Activated CD4-positive, alpha-beta T cell treated with anti-CD3 and anti-CD28 coated beads, Interleukin-2, amount 10 ng/mL, durations not matched to agents 7 days and 5 days (primary cell): ENCODE results near the gene TMC3. TPM values are rescaled to one million over a fixed set of nuclear protein-coding genes. Genes with fewer than 3 reads are reported as not detected.

ENCODE experiments used
- CTCF ChIA-PET: fragments of 350-600 bp; sonication (Branson Sonifier 250); formaldehyde crosslinking; loops from one replicate; lab custom pipeline; 2021; ENCODE audit warnings: antibody characterized with exemption; lab: Charles Lee
- POLR2A ChIA-PET: fragments of 350-600 bp; sonication (Branson Sonifier 250); formaldehyde crosslinking; loops from one replicate; lab custom pipeline; 2021; ENCODE audit warnings: antibody characterized with exemption; lab: Charles Lee
- DNase-seq: peaks from one replicate; pipeline ENCODE4 v3.0.0-alpha.2; 2020
- H3K27ac Mint-ChIP-seq: one replicate; pipeline ENCODE4 v1.8.0; 2021; ENCODE audit warnings: mild to moderate bottlenecking, moderate library complexity, mixed read lengths
- H3K27me3 Mint-ChIP-seq: one replicate; pipeline ENCODE4 v1.8.0; 2021; ENCODE audit warnings: mixed read lengths
- H3K36me3 Mint-ChIP-seq: one replicate; pipeline ENCODE4 v1.8.0; 2021; ENCODE audit warnings: low read depth, mixed read lengths
- H3K4me1 Mint-ChIP-seq: one replicate; pipeline ENCODE4 v1.8.0; 2021; ENCODE audit warnings: mixed read lengths
- H3K4me3 Mint-ChIP-seq: one replicate; pipeline ENCODE4 v1.8.0; 2021; ENCODE audit warnings: mild to moderate bottlenecking, moderate library complexity, mixed read lengths
- H3K9me3 Mint-ChIP-seq: one replicate; pipeline ENCODE4 v1.8.0; 2021; ENCODE audit warnings: mixed read lengths
- total RNA-seq, 2 experiments: library from RNA; stranded (reverse); gene quantifications; one replicate each; pipeline ENCODE4 v1.2.3, GENCODE V29; 2021

TMC3 gene
- total RNA-seq, 2 experiments from 2014 or later = not detected

DNA sequence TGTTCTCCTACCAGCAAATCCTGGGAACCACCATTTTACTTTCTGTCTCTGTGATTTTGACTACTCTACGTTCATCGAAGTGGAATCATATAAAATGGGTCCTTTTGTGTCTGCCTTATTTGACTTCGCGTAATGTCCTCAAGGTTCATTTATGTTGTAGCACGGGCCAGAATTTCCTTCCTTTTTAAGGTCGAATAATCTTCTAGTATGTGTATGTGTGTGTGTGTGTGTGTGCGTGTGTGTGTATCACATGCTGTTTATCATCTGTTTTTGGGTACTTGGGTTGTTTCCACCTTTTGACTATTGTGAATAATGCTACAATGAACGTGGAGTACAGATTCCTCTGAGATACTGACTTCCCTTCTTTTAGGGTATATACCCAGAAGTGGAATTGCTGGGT, 85.4 kb downstream of the TMC3 start:
- ChIA-PET POLR2A (no interaction called here), CTCF (no interaction called here)
- DNase-seq = no peak
- H3K4me1 Mint-ChIP-seq = peaks cover 81% of the 10 kb centered on the region
- H3K36me3 Mint-ChIP-seq = peaks cover 22% of the 10 kb centered on the region
- H3K9me3 Mint-ChIP-seq = peaks cover 11% of the 10 kb centered on the region
- H3K27ac Mint-ChIP-seq = no peak overlapping the region
- no peak overlapping the region for H3K4me3 Mint-ChIP-seq
- no peaks in the 10 kb centered on the region for H3K27me3 Mint-ChIP-seq

DNA sequence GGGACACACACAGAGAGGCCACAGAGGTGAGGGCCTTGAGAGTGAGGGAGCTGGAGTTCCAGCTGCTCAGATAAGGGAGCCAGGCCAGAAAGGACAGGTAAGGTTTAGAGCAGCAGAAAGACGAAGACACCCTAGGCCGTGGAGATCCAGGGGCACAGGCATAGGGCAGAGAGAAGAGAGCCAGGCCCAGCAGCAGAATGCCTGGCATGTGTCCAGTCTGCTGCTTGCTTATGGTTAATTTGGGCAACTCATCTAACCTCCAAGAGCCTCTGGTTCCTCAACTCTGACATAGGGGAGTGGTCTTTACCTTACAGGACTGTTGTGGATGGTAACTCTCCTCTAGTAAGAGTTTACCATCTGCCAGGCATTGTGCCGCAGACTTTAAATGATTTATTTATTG, 86.0 kb downstream of the TMC3 start:
- H3K4me1 Mint-ChIP-seq = peaks cover 75% of the 10 kb centered on the region
- H3K36me3 Mint-ChIP-seq = peaks cover 22% of the 10 kb centered on the region
- H3K27ac Mint-ChIP-seq = no peak overlapping the region
- H3K4me3 Mint-ChIP-seq = no peak overlapping the region
- no peak for DNase-seq
- H3K9me3 Mint-ChIP-seq = peaks cover 11% of the 10 kb centered on the region
- H3K27me3 Mint-ChIP-seq = no peaks in the 10 kb centered on the region
- ChIA-PET POLR2A (interaction anchor here (0.7 kb wide), 1 partner anchor 892 kb away, joined by 4 read pairs; no protein-coding TSS in a partner anchor), CTCF (interaction anchor here (1.2 to 3.0 kb wide), 4 partner anchors 13 to 22 kb away, joined by 3 to 16 read pairs (median 6); no protein-coding TSS in a partner anchor)

DNA sequence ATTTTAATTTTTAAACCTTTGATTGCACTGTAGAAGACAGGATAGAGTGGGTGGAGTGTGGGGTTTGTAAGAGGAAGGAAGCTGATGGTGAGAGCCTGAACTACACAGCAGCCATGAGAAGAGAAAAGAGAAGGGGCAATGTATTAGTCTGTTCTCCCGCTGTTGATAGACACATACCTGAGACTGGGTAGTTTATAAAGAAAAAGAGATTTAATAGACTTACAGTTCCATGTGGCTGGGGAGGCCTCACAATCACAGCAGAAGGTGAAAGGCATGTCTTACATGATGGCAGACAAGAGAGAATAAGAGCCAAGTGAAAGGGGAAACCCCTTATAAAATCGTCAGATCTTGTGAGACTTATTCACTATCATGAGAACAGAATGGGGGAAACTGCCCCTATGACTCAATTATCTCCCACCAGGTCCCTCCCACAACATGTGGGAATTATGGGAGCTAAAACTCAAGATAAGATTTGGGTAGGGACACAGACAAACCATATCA, 87.3 kb downstream of the TMC3 start:
- peaks cover 19% of the 10 kb centered on the region for H3K36me3 Mint-ChIP-seq
- DNase-seq = no peak
- H3K9me3 Mint-ChIP-seq = peaks cover 11% of the 10 kb centered on the region
- CTCF ChIA-PET = interaction anchor here (0.6 to 3.0 kb wide), 5 partner anchors 9 to 39 kb away, joined by 3 to 16 read pairs (median 6); no protein-coding TSS in a partner anchor
- peak overlapping the region; percentile 25 for H3K4me3 Mint-ChIP-seq
- H3K27me3 Mint-ChIP-seq = no peaks in the 10 kb centered on the region
- peak overlapping the region; percentile 87 for H3K27ac Mint-ChIP-seq
- peaks cover 66% of the 10 kb centered on the region for H3K4me1 Mint-ChIP-seq
- POLR2A ChIA-PET = no interaction called here

DNA sequence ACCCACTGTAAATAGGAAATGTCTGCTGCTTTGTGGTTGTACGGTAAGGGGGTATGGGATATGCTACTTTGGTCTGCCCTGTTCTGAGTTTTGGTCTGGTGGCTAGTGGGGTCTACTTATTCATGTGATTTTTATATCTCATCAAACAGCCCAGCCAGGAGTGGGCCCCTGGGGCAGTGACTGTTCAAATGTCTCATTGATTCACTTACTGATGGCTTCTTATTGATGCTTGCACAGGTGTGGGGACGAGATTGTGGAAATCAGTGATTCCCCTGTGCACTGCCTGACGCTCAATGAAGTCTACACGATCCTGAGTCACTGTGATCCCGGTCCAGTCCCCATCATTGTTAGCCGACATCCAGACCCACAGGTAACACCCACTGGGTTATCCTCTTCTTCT, 88.6 kb downstream of the TMC3 start:
- Mint-ChIP-seq H3K27ac (no peak overlapping the region), H3K27me3 (no peaks in the 10 kb centered on the region), H3K36me3 (peaks cover 17% of the 10 kb centered on the region), H3K4me1 (peaks cover 63% of the 10 kb centered on the region), H3K4me3 (no peak overlapping the region), H3K9me3 (peaks cover 11% of the 10 kb centered on the region)
- no peak for DNase-seq
- ChIA-PET CTCF (interaction anchor here (3.0 kb wide), 1 partner anchor 11 kb away, joined by 16 read pairs; no protein-coding TSS in a partner anchor), POLR2A (no interaction called here)

DNA sequence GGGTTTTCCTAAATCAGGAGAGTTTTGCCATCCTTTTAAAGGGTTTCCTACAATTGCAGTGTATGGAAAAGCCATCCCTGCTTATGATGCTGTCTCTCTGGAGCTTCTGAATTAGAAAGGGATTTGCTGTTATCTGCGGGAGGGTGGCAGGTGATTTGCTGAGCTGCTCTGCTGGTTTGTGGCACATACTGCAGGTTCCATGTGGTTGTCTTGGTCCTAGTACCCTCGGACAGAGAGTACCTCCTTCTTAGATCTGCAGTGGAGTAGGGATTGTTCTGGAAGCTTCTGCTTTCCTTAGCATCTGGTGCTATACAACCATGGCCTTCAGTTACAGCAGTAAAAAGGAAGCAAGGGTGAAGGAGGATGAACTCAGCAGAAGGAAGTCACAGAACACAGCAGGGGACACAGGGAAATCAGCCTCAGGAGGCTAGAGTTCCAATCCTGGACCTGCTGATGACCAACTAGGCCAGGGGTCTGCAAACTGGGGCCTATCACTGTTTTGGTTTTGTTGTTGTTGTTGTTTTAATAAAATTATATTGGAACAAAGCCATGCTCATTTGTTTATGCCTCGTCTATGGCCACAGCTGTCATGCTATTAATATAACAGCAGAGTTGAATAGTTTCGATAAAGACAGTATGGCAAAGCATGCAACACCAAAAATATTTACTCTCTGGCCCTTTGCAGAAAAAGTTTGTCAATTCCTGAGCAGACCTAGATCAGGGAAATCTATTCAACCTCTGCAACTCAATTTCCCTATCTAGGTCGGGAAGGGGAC, 89.6 kb downstream of the TMC3 start:
- H3K36me3 Mint-ChIP-seq = peaks cover 17% of the 10 kb centered on the region
- peaks cover 57% of the 10 kb centered on the region for H3K4me1 Mint-ChIP-seq
- no peak for DNase-seq
- ChIA-PET POLR2A (no interaction called here), CTCF (interaction anchor here (0.6 kb wide), 1 partner anchor 107 kb away, joined by 4 read pairs; no protein-coding TSS in a partner anchor)
- no peaks in the 10 kb centered on the region for H3K27me3 Mint-ChIP-seq
- H3K27ac Mint-ChIP-seq = no peak overlapping the region
- H3K9me3 Mint-ChIP-seq = peaks cover 11% of the 10 kb centered on the region
- no peak overlapping the region for H3K4me3 Mint-ChIP-seq

DNA sequence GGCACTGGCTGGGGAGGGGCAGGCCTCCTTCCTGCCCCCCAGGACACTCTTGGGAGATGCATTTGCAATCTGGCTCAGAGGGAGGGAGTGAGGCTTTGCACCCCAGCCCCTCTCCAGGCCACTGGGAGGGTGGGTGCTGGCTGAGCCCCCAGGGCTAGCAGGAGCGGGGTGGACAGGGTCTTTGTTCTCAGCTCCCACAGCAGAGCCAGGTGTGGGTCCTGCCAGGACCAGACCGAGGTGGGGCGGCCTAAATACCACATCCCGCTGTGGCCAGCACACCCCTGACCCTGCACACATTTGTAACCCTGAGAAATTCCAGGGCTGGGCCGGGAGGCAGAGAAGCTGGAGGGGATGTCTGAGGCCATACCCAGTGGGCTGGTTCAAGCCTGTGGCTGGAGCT, 91.1 kb downstream of the TMC3 start:
- ChIA-PET POLR2A (no interaction called here), CTCF (interaction anchor here (0.6 to 2.5 kb wide), 6 partner anchors 10 to 1906 kb away, joined by 3 to 16 read pairs (median 4); no protein-coding TSS in a partner anchor)

DNA sequence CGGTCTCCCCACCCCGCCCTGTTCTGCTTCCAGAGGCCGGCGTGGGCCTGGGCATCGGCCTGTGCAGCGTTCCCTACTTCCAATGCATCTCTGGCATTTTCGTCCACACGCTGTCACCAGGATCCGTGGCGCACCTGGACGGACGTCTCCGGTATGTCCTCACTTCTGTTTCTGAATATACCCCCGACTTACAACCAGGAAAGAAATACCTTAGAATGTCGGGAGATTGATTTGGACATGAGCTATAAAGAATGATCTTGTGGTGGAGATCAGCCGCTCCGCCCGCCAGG, 91.5 kb downstream of the TMC3 start:
- H3K4me3 Mint-ChIP-seq = no peak overlapping the region
- CTCF ChIA-PET = interaction anchor here (0.9 to 2.5 kb wide), 5 partner anchors 10 to 119 kb away, joined by 3 to 16 read pairs (median 3); no protein-coding TSS in a partner anchor
- peaks cover 17% of the 10 kb centered on the region for H3K9me3 Mint-ChIP-seq
- POLR2A ChIA-PET = no interaction called here
- peaks cover 22% of the 10 kb centered on the region for H3K36me3 Mint-ChIP-seq
- peaks cover 47% of the 10 kb centered on the region for H3K4me1 Mint-ChIP-seq
- DNase-seq = no peak
- H3K27me3 Mint-ChIP-seq = no peaks in the 10 kb centered on the region
- H3K27ac Mint-ChIP-seq = no peak overlapping the region

More for the DNA sequence above, 91.1 kb downstream of the TMC3 start:
- Mint-ChIP-seq H3K27me3 (no peaks in the 10 kb centered on the region), H3K36me3 (peaks cover 23% of the 10 kb centered on the region), H3K27ac (no peak overlapping the region), H3K9me3 (peaks cover 14% of the 10 kb centered on the region), H3K4me1 (peaks cover 50% of the 10 kb centered on the region), H3K4me3 (no peak overlapping the region)
- no peak for DNase-seq

DNA sequence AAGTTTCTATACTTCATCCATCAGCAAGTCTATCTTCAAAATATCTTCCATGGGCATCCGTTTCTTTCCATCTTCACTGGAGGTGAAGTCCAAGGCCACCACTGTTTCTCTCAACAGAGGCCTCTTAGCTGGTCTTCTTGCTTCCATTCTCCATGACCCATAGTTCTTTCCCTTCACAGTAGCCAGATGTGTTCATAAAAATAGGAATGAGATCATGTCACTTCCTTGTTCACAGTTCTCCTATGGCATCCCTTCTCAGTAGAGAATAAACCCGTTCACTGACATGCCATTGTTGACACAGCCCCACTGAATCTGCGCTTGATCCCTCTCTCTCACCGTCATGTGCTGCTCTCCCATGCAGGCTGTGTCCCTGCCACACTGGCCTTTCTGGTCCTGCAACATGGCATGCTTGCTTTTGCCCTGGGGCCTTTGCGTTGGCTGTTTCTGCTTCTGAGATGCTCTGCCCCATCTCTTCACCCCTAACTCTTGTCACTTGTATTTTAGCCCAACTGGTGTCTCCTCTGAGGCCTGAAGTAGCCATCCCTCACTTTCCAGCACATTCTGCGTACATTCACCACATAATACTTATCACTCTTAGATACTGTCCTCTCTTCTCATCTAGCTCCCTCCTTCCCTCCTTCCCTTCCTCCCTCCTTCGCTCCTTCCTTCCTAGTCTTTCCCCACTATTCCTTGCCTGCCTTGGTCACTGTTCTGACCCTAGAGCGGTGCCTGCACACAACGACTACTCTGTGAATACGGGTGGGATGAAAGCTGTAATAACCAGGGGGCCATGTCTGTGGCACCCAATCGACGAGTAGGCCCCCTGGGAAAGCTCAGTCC, 92.0 kb downstream of the TMC3 start:
- Mint-ChIP-seq H3K36me3 (peaks cover 23% of the 10 kb centered on the region), H3K27ac (no peak overlapping the region), H3K27me3 (no peaks in the 10 kb centered on the region), H3K9me3 (peaks cover 18% of the 10 kb centered on the region), H3K4me1 (peaks cover 41% of the 10 kb centered on the region), H3K4me3 (no peak overlapping the region)
- DNase-seq = no peak
- ChIA-PET CTCF (interaction anchor here (1.2 to 2.5 kb wide), 4 partner anchors 11 to 29 kb away, joined by 3 to 16 read pairs (median 4); no protein-coding TSS in a partner anchor), POLR2A (no interaction called here)

DNA sequence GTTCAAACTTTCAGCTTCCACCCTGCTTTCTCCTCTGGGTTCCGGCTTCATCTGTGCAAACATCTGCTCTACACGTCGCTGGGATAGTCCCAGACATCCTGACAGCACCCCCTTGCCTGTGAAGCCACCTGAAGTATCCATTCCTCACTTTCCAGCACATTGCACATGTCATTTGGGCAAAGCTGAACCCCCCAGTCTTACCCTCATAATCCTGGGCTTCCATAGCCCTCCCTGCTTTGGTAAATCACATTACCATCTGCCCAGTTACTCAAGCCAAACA, 92.6 kb downstream of the TMC3 start:
- Mint-ChIP-seq H3K27me3 (no peaks in the 10 kb centered on the region), H3K4me1 (peaks cover 37% of the 10 kb centered on the region), H3K36me3 (peaks cover 24% of the 10 kb centered on the region), H3K27ac (peak overlapping the region; percentile 5), H3K9me3 (peaks cover 21% of the 10 kb centered on the region), H3K4me3 (no peak overlapping the region)
- ChIA-PET POLR2A (no interaction called here), CTCF (interaction anchor here (2.0 to 2.5 kb wide), 2 partner anchors 12 to 15 kb away, joined by 11 to 16 read pairs; no protein-coding TSS in a partner anchor)
- no peak for DNase-seq

Other genes starting within 250 kb of the TMC3 start
- gene CFAP161, start 239.9 kb downstream of the TMC3 start, total RNA-seq = not detected
- gene IL16, start 177.3 kb downstream of the TMC3 start, total RNA-seq = 100 to 1,000 TPM; 239 to 242 TPM
- 1 to 10 TPM; 5.4 to 5.7 TPM for gene STARD5, start 50.1 kb downstream of the TMC3 start, total RNA-seq